GM18517 (cell line): ENCODE data around the gene CKAP2L.

ENCODE experiments used
- ATAC-seq: cut with Tn5 transposase; IDR thresholded peaks from one replicate; pipeline ENCODE4 v1.9.1; 2021; ENCODE audit warnings: mild to moderate bottlenecking, moderate library complexity; ENCODE audit not compliant: unreplicated experiment

Gene CKAP2L, protein sequence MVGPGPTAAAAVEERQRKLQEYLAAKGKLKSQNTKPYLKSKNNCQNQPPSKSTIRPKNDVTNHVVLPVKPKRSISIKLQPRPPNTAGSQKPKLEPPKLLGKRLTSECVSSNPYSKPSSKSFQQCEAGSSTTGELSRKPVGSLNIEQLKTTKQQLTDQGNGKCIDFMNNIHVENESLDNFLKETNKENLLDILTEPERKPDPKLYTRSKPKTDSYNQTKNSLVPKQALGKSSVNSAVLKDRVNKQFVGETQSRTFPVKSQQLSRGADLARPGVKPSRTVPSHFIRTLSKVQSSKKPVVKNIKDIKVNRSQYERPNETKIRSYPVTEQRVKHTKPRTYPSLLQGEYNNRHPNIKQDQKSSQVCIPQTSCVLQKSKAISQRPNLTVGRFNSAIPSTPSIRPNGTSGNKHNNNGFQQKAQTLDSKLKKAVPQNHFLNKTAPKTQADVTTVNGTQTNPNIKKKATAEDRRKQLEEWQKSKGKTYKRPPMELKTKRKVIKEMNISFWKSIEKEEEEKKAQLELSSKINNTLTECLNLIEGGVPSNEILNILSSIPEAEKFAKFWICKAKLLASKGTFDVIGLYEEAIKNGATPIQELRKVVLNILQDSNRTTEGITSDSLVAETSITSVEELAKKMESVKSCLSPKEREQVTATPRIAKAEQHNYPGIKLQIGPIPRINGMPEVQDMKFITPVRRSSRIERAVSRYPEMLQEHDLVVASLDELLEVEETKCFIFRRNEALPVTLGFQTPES

DNA sequence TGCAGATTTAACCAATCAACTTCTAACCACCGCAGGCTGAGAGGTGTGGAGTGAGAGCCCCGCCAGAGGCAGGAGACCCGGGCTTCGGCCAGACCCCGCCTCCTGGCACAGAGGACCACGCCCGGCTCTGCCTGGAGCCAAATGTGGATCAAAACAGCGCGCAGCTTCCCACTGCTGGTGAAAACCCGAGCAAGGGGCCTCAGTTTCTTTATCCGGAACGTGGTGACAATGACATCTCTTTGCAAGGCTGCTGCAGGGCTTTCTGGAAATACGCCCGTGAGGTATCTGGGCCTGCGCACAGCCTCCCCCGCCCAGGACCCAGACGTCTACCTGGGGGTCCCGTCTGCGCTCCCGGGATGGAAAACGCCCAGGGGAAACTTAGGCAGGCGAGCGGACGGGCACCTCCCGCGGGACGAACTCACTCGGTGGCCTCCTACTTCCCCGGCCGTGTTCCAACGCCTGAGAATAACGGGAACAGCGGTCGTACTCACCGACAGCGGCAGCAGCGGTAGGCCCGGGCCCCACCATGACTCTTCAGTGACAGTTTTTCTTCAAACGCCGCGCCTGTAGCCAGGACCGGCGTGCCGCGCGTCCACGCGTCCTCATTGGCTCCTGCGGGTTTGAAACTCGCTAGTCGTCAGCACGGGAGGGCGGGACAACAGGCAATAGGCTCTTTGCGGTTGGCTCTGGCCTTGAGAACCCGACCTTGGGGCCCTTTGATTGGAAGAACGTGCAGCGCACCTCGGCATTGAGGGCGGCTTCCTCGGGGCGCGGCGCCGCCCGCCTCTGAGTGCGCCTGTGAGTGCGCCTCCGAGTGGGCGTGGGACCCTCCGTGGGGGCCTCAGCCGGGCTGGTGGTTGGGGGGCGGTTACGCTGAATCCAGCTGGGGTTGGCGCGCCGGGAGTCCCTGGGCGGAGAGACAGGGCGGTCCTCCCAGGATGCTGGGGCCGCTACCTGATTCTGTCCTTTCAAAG, at the start of gene CKAP2L:
CKAP2L (minus strand) TSS at position 539 of the 974 bp plus-strand sequence; CDS start at position 528, 11 bp downstream.
- ATAC-seq, result peak; percentile 97

DNA sequence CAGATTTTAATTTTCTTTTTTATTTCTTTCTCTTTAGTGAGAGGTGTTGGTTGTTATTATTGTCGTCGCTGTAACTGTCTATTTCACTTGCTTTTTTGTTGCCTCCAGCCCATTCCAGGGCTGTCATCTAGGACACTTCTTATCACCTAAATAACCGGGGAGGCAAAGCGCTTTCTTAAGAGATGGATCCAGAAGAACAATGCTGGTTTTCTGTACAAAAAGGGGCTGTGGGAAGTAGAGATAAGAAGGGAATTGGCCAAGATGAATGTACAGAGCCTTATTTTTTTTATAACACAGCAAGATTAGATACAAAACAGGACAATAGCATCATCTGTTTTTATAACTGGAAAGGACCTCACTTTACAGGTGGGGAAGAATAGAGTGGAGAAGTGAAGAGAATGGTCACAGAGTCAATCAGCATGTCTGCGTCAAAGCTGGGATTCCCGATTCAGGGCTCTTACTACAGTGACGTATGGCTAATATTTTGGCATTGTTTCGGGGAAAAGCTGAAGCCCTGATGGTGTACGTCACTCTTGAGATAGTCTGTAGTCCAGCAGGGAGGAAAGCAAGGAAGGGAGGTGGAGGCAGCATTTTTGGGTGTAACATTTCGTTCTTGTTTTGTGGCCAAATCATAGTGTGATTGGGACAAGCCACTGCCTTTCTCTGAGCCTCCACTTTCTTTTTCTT, 49.0 kb upstream of the CKAP2L start:
- ATAC-seq, result no peak

DNA sequence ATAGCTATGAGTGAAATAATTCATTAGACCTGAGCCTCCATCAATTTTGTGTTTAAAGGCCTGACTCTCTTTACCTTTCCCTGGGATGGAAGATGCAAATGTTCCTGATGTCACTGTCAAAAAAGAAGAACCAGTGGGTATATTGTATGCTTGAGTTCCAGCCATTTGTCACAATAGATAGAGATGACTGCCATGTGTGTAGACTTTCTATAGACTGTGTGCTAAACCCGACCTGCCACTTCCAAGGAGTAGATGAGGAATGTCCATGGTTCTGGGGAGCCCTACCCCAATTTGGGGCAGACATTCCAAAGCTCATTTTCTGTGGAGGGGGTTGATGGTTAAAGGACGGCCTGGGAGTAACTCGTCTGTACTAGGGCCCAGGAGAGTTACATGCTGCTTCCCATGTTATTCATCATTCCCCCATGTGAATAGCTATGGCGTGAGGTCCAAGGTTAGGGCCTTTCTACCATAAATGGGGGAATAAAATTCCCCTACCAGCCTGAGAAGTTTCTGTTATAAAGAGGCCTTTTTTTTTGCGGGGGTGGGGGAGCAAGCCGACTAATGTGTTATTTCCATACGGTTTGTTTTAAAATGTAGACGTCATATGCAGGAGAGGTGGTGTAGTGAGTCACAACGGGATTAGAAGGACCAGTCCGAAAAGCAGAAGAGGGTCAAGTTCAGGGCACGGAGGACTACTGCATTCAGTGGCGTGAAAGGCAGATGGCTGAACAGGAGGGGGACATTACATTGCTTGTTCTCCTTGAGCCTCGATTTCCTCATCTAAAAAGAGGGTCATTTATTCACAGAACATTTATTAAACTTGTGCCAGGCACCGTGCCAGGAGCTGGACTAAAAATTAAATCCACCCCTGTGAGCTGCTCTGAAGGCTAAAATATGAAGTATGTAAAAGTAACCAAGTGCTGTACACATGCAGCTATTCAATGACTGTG, 48.2 kb upstream of the CKAP2L start:
- no peak for ATAC-seq

DNA sequence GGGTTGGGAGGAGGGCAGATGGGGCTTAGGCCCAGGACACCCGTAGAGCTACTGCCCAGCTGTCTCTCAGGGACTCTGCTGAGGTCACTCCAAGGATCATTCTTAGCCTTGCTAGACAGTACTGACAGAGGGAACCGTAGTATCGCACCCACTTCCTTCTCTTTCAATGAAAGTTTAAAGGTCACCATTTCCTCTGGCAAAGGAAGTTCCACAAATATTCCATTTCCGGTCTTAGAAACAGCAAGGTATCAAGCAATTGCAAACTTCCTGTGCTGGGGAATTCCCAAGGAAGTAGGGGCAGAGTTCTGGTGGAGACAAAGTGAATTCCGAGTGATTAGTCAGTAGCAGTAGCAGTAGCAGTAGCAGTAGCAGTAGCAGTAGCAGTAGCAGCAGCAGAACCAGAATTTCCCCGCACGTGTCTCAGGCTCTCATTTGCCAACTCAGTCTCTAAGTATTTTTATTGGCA, 47.5 kb upstream of the CKAP2L start:
- ATAC-seq, result no peak

DNA sequence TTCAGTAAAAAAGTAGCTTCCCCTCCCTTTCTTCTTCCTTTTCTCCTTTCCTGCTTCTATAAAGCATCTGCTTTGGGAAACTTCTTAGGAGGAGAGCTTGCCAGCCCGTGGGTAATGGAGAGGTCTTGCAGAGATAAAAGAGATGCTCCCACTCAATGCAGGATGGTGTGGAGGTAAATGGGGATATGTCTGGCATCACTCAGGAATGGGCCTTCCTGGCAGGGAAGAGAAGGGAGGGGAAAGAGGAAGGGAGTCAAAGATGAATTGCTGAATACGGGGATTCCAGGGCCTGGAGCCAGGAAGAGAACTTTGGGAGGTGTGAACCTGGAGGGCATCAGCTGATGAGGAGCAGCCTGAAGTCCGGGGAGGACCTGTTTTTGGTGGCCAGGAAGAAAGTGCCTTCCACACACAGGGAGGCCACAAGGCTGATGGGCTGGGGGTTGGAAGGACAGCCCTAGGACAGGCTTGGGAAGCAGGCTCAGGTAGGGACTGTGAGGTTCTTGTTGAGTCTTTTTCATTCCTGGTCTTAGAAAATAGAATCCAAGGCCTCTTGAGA, 46.9 kb upstream of the CKAP2L start:
- ATAC-seq, result no peak

DNA sequence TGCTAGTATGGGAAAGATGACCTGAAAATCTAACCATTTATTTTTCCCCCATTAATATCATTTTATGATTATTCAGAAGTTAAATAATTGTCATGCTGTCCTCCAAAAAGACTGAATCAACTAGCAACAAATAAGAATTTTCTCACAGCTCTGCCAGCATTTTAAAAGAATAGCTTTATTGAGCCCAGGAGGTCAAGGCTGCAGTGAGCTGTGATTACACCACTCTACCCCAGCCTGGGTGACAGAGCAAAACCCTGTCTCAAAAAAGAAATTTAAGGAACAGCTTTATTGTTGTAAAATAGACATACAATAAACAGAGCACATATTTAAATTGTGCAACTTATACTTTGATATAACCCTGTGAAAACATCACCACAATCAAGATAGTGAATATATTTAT, 44.7 kb upstream of the CKAP2L start:
- no peak for ATAC-seq

DNA sequence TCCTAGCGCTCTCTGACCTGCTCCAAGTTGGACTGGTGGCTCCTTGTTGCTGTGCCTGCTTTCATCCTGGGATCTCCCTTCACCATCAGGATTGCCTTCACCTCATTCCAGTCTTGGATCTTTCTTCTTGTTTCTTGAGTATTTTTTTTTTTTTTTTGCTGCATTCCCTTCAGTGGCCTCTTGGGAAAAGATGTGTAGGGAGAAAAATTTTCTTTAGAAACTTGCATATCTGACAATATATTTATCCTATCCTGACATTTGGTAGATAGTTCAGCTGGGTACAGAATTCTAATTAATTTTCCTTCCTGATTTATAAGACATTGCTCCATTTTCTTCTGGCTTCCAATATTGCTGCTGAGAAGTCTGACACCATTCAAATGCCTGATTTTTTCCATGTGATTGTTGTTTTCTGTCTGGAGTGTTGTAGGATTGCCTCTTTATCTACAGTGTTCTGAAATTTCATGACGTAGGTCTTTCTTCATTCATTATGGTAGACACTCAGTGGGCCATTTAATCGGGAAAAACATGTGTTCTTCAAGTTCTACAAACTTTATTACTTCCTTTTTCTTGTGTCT, 42.9 kb upstream of the CKAP2L start:
- no peak for ATAC-seq

DNA sequence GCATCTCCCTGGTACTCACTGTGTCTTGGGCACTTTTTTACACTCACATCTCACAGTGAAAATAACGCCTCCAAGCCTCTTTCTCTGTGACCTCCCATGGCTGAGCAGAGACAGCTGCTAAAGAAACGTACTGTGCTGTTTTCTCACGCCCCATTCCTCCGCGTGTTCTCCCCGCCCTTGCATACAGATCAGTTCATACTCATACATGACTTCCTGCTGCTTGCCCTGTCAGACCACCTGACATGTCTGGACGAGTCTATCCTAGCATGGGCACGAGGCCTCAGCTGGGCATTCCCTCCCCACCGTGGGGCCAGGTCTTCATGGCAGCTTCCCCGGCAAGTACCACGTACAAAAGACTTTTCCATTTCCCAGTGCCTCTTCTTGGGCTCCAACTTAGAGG, 41.1 kb upstream of the CKAP2L start:
- no peak for ATAC-seq

DNA sequence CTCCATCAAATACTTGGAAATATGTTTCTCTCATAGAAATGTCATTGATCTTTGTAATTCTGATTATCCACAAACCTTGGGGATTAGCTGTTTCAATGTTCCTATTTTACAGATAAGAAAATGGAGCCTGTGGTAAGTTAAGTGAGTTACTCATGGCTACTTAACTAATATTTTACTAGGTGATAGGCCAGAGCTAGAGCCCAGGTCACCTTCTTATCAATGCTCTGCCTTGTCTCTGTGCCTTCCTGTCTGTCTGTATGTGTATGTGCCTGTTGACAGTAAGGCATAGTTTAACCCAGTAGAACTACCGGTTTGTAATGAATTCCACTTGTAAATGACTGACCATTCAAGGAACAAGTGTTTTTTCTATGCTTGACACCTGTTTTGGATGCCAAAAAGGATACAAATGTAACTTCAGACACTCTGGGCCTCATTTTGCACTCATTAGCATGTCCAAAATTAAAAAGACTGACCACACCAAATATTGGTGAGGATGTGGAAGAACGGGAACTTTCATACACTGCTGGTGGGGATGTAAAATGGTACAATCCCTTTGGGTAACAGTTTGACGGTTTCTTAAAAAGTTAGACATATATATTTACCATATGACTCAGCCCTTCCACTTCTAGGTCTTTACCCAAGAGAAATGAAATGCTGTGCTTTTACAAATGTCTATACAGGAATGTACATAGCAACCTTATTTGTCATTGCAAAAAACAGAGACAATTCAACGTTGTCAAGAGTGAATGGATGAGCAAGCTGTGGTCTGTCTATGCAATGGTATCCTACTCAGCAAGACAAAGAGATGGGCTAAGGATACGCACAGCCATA, 39.5 kb upstream of the CKAP2L start:
- ATAC-seq, result no peak

DNA sequence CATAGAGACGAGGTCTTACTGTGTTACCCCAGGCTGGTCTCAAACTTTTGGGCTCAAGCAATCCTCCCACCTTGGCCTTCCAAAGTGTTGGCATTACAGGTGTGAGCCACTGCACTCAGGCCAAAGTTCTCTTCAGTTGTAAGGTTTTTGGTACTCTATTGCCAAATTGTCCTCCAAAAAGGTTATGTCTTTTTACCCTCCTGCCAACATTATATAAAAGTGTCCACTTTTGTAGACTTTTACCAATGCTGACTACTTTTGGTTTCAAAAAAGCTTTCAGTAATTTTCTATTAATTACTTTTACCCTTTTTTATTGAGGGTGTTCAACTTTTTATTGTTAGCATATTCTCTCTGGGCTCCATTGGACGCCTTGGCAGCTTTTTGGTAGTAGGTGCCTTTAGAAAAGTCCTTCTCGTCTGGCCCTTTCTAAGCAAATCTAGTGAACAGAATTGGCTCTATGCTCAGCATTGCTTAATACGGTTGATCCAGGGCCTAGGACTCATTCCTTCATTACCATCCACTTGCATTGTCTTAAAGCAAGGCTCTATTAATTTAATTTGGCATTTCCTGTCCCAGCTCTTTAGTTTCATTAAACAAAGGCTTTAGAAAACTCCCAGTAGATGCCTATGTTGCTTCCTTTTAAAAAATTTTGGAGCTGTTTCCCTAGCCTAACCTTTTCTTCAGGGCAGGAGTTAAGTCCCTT, 36.6 kb upstream of the CKAP2L start:
- no peak for ATAC-seq

DNA sequence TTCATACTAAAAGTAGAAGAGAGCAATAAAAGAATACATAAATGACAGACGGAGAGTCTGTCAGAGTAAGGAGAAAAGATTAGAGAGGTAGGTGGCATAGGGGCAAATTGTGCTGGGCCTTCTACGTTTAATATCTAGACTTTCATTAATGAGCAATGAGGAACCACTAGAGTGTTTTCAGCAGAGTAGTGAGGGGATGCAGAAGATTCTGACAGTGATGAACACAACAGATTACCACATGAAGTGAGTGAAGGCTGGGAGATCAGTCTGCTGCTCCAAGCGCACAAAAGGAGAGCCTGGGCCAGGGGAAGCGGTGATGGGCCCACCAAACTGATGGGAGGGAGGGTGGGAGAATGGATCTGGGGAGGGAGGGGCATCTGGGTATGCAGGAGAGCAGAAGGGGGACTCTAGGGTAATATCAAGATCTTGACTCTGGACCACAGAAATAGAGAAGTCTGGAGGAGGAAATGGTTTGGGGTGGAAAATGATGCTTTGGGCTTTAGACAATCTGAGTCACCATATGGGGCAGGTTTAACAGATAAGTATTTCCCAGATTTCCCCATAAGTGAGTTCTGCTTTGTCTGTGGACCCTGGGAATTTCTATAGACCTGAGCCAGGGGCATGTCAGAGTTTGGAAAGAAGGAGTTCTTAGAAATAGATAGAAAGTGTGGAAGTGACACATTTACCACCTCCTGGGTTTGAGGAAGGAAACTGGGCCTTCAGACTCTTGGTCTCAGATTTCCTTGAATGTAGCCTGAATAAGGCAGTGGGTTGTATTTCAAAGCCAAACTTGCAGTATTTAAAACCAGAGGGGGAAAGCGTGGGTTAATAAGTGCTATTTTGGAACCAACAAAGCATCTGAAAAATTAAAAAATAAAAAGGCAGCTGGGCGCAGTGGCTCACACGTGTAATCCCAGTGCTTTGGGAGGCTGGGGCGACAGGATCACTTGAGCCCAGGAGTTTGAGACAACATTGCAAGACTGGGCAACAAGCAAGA, 34.9 kb upstream of the CKAP2L start:
- ATAC-seq, result no peak

DNA sequence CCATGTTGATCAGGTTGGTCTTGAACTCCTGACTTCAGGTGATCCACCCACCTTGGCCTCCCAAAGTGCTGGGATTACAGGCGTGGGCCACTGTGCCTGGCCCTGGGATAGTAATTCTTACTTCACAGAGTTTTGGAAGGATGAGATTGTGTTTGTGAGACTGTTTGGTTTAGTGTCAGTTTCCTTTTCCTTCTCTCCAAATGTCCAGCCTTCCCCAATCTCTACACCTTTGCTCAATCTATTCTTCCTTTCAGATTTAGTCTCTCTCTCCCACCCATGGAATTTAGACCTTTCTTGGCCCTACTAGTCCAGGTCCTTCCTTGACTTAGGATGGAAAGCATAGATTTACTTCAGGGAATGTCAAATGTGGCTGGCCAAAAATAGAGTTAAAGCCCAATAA, 32.1 kb upstream of the CKAP2L start:
- no peak for ATAC-seq

DNA sequence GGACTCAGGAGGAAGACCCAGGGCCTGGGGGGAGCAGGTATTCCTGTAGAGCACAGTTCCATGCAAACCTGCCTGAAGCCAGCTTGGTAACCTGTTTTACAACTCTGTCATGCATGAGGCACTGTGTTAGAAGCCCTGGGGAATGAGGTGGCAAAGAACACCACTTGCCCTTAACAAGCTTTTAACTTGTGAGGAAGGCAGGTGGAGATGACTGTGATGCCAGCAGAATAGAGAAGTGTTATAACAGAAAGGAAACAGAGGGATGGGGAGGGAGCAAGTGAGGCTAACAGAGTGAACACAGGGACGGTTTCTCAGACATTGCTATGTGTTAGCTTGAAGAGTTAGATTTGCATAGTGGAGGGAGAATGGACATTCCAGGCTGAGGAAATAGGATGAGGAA, 31.4 kb upstream of the CKAP2L start:
- no peak for ATAC-seq

DNA sequence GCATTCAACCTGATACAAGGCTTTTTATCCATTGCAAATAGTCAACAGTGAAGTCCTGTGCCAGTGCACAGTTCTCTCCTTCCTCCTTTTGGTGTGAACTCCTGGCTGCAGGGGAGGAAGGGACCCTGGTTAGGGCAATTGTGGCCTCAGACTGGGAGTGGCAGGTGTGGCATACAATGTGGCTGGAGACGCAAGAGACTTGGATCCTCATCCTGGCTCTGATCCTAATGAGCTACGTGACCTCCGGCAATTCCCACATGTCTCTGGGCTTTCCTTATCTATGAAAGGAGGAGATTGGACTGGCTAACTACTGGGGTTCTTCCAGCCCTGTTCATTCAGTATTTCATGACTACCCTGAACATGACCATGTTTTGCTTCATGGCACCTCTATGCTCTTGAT, 30.4 kb upstream of the CKAP2L start:
- ATAC-seq, result no peak

DNA sequence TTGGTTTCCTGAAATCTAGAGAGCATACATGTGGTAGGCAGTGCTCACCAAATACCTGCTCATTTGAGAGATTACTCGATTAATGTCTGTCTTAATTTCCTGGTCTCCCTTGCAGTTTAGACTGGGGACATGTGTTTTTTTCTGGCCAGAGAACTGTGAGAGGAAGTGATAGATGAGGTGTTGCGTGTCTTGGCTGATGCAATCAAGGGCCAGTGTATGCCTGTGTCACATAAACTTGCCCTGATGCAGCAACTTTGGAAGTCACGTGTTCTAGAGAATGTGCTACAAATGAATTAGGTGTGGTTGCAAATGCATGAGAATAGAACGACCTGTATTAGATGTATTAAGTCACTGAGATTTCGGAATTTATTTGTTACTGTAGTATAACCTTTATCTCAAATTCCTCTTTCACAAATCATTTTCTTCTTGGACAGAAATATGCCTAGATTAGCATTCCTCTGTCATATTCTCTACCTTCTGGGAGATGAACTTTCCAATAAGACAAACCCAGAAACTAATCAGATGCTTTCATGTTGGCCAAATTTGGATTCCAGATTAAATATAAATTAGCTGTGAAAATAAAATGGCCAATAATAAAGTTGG, 29.8 kb upstream of the CKAP2L start:
- ATAC-seq, result peak; percentile 49
